GM19025 (cell line): Measurements from ENCODE around the gene FTCD.
"Not testable (repeated sequence)": the region's sequence is repeated elsewhere in the genome, so short reads cannot be mapped to it uniquely, and the experiment has no call there.

ENCODE experiments used
- ATAC-seq: cut with Tn5 transposase; IDR thresholded peaks from one replicate; pipeline ENCODE4 v1.9.1; 2021; ENCODE audit warnings: mild to moderate bottlenecking, low read depth, moderate library complexity; ENCODE audit not compliant: unreplicated experiment

FTCD gene

GRCh38 chr21:46171996-46172862 is 16.9 kb upstream of the FTCD start:
- no peak for ATAC-seq

DNA sequence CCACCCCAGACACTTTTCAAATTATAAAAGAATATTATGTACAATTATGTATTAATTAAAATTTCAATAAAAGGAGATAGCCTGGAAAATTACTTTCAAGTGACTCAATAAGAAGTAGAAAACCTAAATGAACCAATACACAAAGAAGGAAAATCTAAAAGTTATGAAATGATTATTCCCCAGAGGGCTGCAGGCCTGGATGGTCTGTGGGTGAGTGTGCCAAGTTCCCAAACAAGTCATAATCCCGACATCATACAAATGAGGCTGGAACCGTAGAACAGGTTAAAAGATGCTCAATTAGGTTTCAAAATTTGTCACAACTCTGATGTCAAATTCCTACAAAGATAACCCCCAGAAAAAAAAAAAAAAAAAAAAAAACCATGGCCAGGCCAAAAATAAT is 16.2 kb upstream of the FTCD start:
- no peak for ATAC-seq

GRCh38 chr21:46170436-46171193 is 15.2 kb upstream of the FTCD start:
- ATAC-seq = not testable (repeated sequence)

GRCh38 chr21:46168659-46169386 is 13.4 kb upstream of the FTCD start:
- no peak for ATAC-seq

DNA sequence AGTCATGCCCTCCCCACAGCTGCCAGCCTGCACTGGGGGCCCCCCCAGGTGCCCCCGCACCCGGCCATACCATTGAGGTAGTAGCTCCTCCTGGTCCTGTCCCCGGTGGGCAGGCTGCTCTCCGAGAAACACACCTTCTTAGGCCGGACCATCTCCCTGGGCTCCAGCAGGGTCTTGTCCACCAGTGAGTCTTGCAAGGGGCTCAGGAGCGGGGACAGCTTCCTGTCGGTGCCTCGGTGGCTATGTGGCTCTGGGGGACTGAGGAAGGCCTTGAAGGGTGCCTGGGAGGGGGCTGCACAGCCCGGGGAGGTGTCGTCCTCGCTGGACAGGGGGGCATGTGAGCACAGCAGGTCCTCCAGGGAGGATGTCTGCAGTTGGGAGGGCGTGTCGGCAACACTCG is 12.9 kb upstream of the FTCD start:
- no peak for ATAC-seq

- ATAC-seq = no peak
Observed at GRCh38 chr21:46165098-46165497, 9.7 kb upstream of the FTCD start.

DNA sequence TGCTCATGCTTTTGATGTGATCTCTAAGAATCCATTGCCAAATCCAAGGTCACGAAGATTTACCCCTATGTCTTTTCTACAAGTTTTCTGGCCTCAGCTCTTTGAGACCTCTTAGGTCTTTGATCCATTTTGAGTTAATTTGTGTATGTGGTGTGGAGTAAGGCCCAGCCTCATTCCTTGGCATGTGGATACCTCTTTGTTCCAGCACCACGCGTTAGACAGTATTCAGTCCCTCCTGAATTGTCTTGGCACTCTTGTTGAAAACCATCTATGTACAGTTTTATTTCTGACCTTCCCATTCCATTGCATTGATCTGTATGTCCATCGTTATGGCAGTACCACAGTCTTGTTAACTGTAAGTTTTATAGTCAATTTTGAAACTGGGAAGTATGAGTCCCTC is 8.0 kb upstream of the FTCD start:
- no peak for ATAC-seq

GRCh38 chr21:46161633-46162592 is 6.5 kb upstream of the FTCD start:
- ATAC-seq = no peak

- no peak for ATAC-seq
Observed at GRCh38 chr21:46160907-46161632, 5.7 kb upstream of the FTCD start.

DNA sequence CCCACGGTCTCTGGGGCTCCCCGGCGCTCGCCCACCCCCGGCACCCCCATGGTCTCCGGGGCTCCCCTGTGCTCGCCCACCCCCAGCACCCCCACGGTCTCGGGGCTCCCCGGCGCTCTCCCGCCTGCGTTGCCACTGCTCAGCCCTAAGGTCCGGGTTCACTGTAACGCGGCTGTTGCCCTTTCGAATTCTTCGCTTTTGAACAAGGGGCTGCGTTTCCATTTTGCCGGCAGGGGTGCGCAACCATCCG is 5.2 kb upstream of the FTCD start:
- ATAC-seq = no peak

GRCh38 chr21:46159841-46160656 is 4.7 kb upstream of the FTCD start:
- no peak for ATAC-seq

DNA sequence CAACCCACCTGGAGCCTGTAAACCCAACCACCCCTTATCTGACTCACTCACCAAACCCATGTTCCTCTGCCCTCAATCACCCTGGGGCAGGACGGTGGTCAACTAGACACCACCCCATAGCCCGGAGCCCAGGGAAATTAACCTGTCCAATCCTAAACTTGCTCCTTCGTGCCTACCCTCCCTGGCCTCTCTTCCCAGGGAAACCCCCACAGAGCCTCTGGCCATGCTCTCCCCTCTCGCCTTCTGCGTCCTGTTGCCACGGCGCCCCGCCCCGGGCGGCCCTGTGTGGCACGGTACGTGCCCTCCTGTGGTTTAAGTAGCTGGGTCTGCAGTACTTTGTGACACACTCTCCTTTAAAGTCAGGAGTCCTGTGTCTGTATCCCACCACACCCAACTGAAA is 4.0 kb upstream of the FTCD start:
- no peak for ATAC-seq

DNA sequence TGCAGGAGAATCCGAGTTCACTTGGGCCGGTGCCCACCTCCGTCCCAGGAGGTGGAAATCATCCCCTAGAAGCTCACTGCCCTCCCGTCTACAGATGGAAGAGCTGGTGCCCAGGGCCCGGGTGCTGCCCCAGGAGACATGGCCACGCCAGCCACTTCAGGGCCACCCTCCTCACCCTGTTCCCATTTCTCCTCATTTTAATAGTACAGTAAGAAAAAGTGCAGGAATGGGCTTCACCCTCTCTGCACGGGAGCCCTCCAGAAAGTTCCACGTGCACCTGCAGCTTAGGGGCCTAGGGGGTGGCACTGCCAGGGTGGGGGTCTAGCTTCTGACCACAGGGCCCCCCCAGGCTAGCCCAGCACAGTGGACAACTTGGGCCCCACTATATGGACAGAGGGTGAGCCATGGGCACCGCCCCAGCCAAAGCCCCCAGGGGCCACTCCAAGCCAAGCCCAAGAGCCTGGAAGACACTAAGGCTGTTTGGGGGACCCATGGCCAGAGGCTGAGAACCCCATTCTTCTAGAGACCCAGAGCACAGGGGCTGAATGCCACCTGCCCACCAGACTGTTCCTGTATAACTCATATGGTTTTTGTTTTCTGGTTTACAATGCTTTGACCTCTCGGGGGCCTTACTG is 3.4 kb upstream of the FTCD start:
- ATAC-seq = no peak

DNA sequence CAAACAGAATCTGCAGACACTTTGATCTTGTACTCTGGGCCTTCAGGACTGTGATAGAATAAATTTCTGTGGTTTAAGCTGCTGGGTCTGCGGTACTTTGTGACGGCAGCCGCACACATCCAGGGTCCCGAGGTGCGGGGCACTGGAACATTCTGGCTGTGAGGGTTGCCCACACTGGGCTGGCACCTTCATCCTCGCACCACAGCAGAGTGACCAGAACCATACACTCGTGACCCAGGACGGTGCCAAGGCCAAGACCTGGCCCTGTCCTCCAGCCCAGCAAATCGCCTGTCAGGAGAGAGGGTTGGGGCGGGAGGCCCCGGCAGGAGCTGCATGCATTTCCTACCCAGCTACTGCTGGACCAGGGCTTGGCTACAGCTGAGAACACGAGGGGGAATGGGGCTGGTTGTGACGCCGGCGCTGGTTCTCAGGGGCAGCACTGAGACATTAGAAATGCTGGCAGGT is 2.6 kb upstream of the FTCD start:
- ATAC-seq = no peak

- ATAC-seq = no peak
Observed at GRCh38 chr21:46157396-46157986, 2.1 kb upstream of the FTCD start.

GRCh38 chr21:46156678-46157077 is 1.3 kb upstream of the FTCD start:
- no peak for ATAC-seq

GRCh38 chr21:46156378-46156645 is 933 bp upstream of the FTCD start:
- no peak for ATAC-seq

DNA sequence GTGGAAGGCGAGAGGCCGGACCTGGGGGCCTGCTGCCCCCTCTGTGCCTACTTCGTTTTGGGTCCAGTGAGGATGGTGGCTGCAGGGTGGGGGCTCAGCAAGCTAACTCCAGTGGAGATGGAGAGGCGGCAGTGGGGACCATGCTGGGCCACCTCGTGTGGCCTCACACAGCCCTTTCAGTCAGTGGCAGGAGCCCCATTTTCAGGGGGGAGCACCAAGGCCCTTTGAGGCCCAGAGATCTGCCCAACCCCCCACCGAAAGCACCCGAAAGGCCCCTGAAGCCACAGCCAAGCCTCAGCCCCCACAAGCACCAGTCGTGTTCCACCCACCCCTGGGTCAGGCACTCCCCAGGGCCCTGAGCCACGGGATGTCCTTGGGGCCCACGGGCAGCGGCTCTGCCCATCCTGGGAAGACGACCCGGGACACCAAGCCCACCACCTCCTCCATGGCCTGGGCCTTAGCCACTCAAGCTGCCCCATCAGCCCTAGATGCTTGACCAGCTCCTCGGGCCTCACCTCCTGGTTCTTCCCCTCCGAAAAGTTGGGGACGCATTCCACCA is 345 bp downstream of the FTCD start:
- no peak for ATAC-seq
